ENCODE results near the gene PPEF2.
"Not testable (repeated sequence)": the region's sequence is repeated elsewhere in the genome, so short reads cannot be mapped to it uniquely, and the experiment has no call there.

The PPEF2 gene

GRCh38 chr4:75860606-75861005 is 41.6 kb downstream of the PPEF2 start:
- no peak for DNase-seq
- no peak overlapping the region for H3K4me3 Mint-ChIP-seq
- no peaks in the 10 kb centered on the region for H3K4me1 Mint-ChIP-seq

GRCh38 chr4:75858721-75859120 is 43.5 kb downstream of the PPEF2 start:
- Mint-ChIP-seq H3K4me3 (no peak overlapping the region), H3K9me3 (no peaks in the 10 kb centered on the region), H3K27me3 (no peaks in the 10 kb centered on the region), H3K4me1 (no peaks in the 10 kb centered on the region), H3K27ac (no peak overlapping the region)
- DNase-seq (no peak), ATAC-seq (no peak)

More at GRCh38 chr4:75860606-75861005, 41.6 kb downstream of the PPEF2 start:
- Mint-ChIP-seq H3K27me3 (no peaks in the 10 kb centered on the region), H3K9me3 (no peaks in the 10 kb centered on the region), H3K27ac (no peak overlapping the region)
- ATAC-seq: no peak

- Mint-ChIP-seq H3K9me3 (no peaks in the 10 kb centered on the region), H3K4me1 (peaks cover 16% of the 10 kb centered on the region), H3K27ac (peak overlapping the region in 1 of 2 donors; percentile 75), H3K27me3 (peaks cover 7% of the 10 kb centered on the region), H3K4me3 (no peak overlapping the region)
- DNase-seq (no peak), ATAC-seq (peak; percentile 35)
Observed at GRCh38 chr4:75849461-75849860, 52.8 kb downstream of the PPEF2 start.

GRCh38 chr4:75848891-75849290 is 53.4 kb downstream of the PPEF2 start:
- Mint-ChIP-seq H3K9me3 (no peaks in the 10 kb centered on the region), H3K4me3 (peak overlapping the region in 1 of 2 donors; percentile 10), H3K27ac (no peak overlapping the region), H3K4me1 (peaks cover 16% of the 10 kb centered on the region), H3K27me3 (peaks cover 7% of the 10 kb centered on the region)
- ATAC-seq (peak; percentile 28), DNase-seq (no peak)

- peak; percentile 88 for ATAC-seq
- not testable (repeated sequence) for H3K27ac Mint-ChIP-seq, H3K27me3 Mint-ChIP-seq, H3K9me3 Mint-ChIP-seq, H3K4me3 Mint-ChIP-seq
- peak; percentile 13 to 24 for DNase-seq
- H3K4me1 Mint-ChIP-seq: peaks cover 16% of the 10 kb centered on the region
Observed at GRCh38 chr4:75848171-75848760, 54.0 kb downstream of the PPEF2 start.

GRCh38 chr4:75845992-75846391 is 56.3 kb downstream of the PPEF2 start:
- DNase-seq (no peak), ATAC-seq (no peak)
- Mint-ChIP-seq H3K4me1 (peaks cover 16% of the 10 kb centered on the region), H3K27me3 (no peaks in the 10 kb centered on the region), H3K27ac (no peak overlapping the region), H3K4me3 (no peak overlapping the region), H3K9me3 (no peaks in the 10 kb centered on the region)

- ATAC-seq: no peak
- DNase-seq: no peak
- no peaks in the 10 kb centered on the region for H3K27me3 Mint-ChIP-seq
- no peak overlapping the region for H3K4me3 Mint-ChIP-seq
- H3K4me1 Mint-ChIP-seq: peaks cover 12% of the 10 kb centered on the region
- H3K9me3 Mint-ChIP-seq: no peaks in the 10 kb centered on the region
- H3K27ac Mint-ChIP-seq: no peak overlapping the region
Observed at GRCh38 chr4:75844151-75844662, 58.0 kb downstream of the PPEF2 start.

- ATAC-seq (no peak), DNase-seq (no peak)
- H3K9me3 Mint-ChIP-seq: no peaks in the 10 kb centered on the region
- H3K27me3 Mint-ChIP-seq: no peaks in the 10 kb centered on the region
- no peak overlapping the region for H3K4me3 Mint-ChIP-seq
- no peak overlapping the region for H3K27ac Mint-ChIP-seq
- peaks cover 6% of the 10 kb centered on the region for H3K4me1 Mint-ChIP-seq
Observed at GRCh38 chr4:75843596-75843995, 58.7 kb downstream of the PPEF2 start.

- ATAC-seq: no peak
- DNase-seq: no peak
- no peak overlapping the region for H3K4me3 Mint-ChIP-seq
- no peaks in the 10 kb centered on the region for H3K27me3 Mint-ChIP-seq
- H3K4me1 Mint-ChIP-seq: no peaks in the 10 kb centered on the region
- H3K9me3 Mint-ChIP-seq: no peaks in the 10 kb centered on the region
- no peak overlapping the region for H3K27ac Mint-ChIP-seq
Observed at GRCh38 chr4:75841641-75842520, 60.4 kb downstream of the PPEF2 start.

- ATAC-seq: no peak
- DNase-seq: no peak
- Mint-ChIP-seq H3K4me3 (no peak overlapping the region), H3K9me3 (no peaks in the 10 kb centered on the region), H3K27ac (no peak overlapping the region), H3K27me3 (no peaks in the 10 kb centered on the region), H3K4me1 (no peaks in the 10 kb centered on the region)
Observed at GRCh38 chr4:75834772-75835154, 67.5 kb downstream of the PPEF2 start.

GRCh38 chr4:75834095-75834771 is 68.0 kb downstream of the PPEF2 start:
- no peak for DNase-seq
- H3K27ac Mint-ChIP-seq: no peak overlapping the region
- ATAC-seq: no peak
- no peaks in the 10 kb centered on the region for H3K9me3 Mint-ChIP-seq
- H3K4me1 Mint-ChIP-seq: no peaks in the 10 kb centered on the region
- no peak overlapping the region for H3K4me3 Mint-ChIP-seq
- H3K27me3 Mint-ChIP-seq: no peaks in the 10 kb centered on the region

- DNase-seq (no peak), ATAC-seq (no peak)
- no peaks in the 10 kb centered on the region for H3K4me1 Mint-ChIP-seq
- H3K27me3 Mint-ChIP-seq: no peaks in the 10 kb centered on the region
- H3K27ac Mint-ChIP-seq: no peak overlapping the region
- H3K9me3 Mint-ChIP-seq: no peaks in the 10 kb centered on the region
- no peak overlapping the region for H3K4me3 Mint-ChIP-seq
Observed at GRCh38 chr4:75831856-75832405, 70.3 kb downstream of the PPEF2 start.

GRCh38 chr4:75830906-75831305 is 71.3 kb downstream of the PPEF2 start:
- H3K4me1 Mint-ChIP-seq: no peaks in the 10 kb centered on the region
- no peak for DNase-seq
- H3K9me3 Mint-ChIP-seq: no peaks in the 10 kb centered on the region
- no peak overlapping the region for H3K4me3 Mint-ChIP-seq
- H3K27me3 Mint-ChIP-seq: no peaks in the 10 kb centered on the region
- H3K27ac Mint-ChIP-seq: no peak overlapping the region
- ATAC-seq: no peak

- H3K9me3 Mint-ChIP-seq: no peaks in the 10 kb centered on the region
- no peaks in the 10 kb centered on the region for H3K4me1 Mint-ChIP-seq
- ATAC-seq (no peak), DNase-seq (no peak)
- H3K27me3 Mint-ChIP-seq: no peaks in the 10 kb centered on the region
- H3K27ac Mint-ChIP-seq: no peak overlapping the region
- no peak overlapping the region for H3K4me3 Mint-ChIP-seq
Observed at GRCh38 chr4:75823812-75824211, 78.4 kb downstream of the PPEF2 start.

- Mint-ChIP-seq H3K4me1 (no peaks in the 10 kb centered on the region), H3K27ac (no peak overlapping the region), H3K27me3 (no peaks in the 10 kb centered on the region), H3K9me3 (no peaks in the 10 kb centered on the region), H3K4me3 (no peak overlapping the region)
- DNase-seq: no peak
- no peak for ATAC-seq
Observed at GRCh38 chr4:75822416-75822815, 79.8 kb downstream of the PPEF2 start.

GRCh38 chr4:75821966-75822365 is 80.3 kb downstream of the PPEF2 start:
- Mint-ChIP-seq H3K27me3 (no peaks in the 10 kb centered on the region), H3K27ac (no peak overlapping the region), H3K9me3 (no peaks in the 10 kb centered on the region), H3K4me1 (no peaks in the 10 kb centered on the region), H3K4me3 (no peak overlapping the region)
- DNase-seq (no peak), ATAC-seq (no peak)
